GM21360 (cell line): ENCODE results near the gene CYP27B1.
"Not testable (repeated sequence)": the region's sequence is repeated elsewhere in the genome, so short reads cannot be mapped to it uniquely, and the experiment has no call there.

Experiments
- ATAC-seq: cut with Tn5 transposase; IDR thresholded peaks from one replicate; pipeline ENCODE4 v1.9.1; 2021; ENCODE audit warnings: mild to moderate bottlenecking, moderate library complexity; ENCODE audit not compliant: unreplicated experiment

Gene CYP27B1

GRCh38 chr12:57723630-57723962 is 43.3 kb downstream of the CYP27B1 start:
- no peak for ATAC-seq

GRCh38 chr12:57722716-57723629 is 43.9 kb downstream of the CYP27B1 start:
- no peak for ATAC-seq

GRCh38 chr12:57721846-57722608 is 44.9 kb downstream of the CYP27B1 start:
- not testable (repeated sequence) for ATAC-seq

- no peak for ATAC-seq
Observed at GRCh38 chr12:57720606-57721595, 46.0 kb downstream of the CYP27B1 start.

GRCh38 chr12:57719777-57720605 is 46.9 kb downstream of the CYP27B1 start:
- no peak for ATAC-seq

- ATAC-seq, result no peak
Observed at GRCh38 chr12:57718641-57719528, 48.0 kb downstream of the CYP27B1 start.

GRCh38 chr12:57717846-57718640 is 48.8 kb downstream of the CYP27B1 start:
- ATAC-seq, result no peak

GRCh38 chr12:57717131-57717530 is 49.7 kb downstream of the CYP27B1 start:
- no peak for ATAC-seq

GRCh38 chr12:57716305-57716704 is 50.6 kb downstream of the CYP27B1 start:
- ATAC-seq, result no peak

GRCh38 chr12:57715786-57716185 is 51.1 kb downstream of the CYP27B1 start:
- no peak for ATAC-seq

- not testable (repeated sequence) for ATAC-seq
Observed at GRCh38 chr12:57715036-57715748, 51.7 kb downstream of the CYP27B1 start.

- no peak for ATAC-seq
Observed at GRCh38 chr12:57713209-57713608, 53.7 kb downstream of the CYP27B1 start.

GRCh38 chr12:57712701-57713100 is 54.2 kb downstream of the CYP27B1 start:
- ATAC-seq, result no peak
